ENCODE data around the gene ANKDD1B.

DNA sequence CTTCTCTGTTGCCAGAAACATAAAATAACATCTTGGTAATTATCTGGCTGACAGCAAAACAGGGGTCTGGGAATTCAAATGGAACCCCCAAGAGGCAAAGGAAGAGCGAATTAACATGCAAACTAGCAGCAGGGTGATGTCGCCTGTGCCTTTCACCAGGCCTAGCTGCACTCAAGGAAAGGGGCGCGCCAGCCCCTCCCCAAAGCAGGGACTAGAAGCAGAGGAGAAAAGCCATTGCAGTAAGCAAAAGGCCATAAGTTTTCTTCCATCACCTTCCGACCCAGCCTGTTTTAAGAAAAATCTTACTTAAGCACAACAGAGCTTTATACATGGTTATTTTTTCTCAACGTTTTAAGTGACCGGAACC lies 105.4 kb downstream of the ANKDD1B start:
- TF ChIP-seq, protein P1, sequence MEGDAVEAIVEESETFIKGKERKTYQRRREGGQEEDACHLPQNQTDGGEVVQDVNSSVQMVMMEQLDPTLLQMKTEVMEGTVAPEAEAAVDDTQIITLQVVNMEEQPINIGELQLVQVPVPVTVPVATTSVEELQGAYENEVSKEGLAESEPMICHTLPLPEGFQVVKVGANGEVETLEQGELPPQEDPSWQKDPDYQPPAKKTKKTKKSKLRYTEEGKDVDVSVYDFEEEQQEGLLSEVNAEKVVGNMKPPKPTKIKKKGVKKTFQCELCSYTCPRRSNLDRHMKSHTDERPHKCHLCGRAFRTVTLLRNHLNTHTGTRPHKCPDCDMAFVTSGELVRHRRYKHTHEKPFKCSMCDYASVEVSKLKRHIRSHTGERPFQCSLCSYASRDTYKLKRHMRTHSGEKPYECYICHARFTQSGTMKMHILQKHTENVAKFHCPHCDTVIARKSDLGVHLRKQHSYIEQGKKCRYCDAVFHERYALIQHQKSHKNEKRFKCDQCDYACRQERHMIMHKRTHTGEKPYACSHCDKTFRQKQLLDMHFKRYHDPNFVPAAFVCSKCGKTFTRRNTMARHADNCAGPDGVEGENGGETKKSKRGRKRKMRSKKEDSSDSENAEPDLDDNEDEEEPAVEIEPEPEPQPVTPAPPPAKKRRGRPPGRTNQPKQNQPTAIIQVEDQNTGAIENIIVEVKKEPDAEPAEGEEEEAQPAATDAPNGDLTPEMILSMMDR (IDR thresholded peaks at IDR 0.05) = no peak
- TF ChIP-seq POLR2A (IDR thresholded peaks at IDR 0.05) = no peak
- no peak for TF ChIP-seq POLR2AphosphoS5 (IDR thresholded peaks at IDR 0.05; ENCODE audit: insufficient read depth in 1 of 2, low read depth in 1 of 2)

Measured in vagina (tissue), 2 donors.